HG03558 (cell line): ENCODE results near the gene ACBD7.

Experiments used
- ATAC-seq: cut with Tn5 transposase; IDR thresholded peaks from one replicate; pipeline ENCODE4 v1.9.1; 2021; ENCODE audit warnings: moderate number of reproducible peaks; ENCODE audit not compliant: unreplicated experiment; ENCODE audit errors: extremely low read depth

Gene ACBD7

DNA sequence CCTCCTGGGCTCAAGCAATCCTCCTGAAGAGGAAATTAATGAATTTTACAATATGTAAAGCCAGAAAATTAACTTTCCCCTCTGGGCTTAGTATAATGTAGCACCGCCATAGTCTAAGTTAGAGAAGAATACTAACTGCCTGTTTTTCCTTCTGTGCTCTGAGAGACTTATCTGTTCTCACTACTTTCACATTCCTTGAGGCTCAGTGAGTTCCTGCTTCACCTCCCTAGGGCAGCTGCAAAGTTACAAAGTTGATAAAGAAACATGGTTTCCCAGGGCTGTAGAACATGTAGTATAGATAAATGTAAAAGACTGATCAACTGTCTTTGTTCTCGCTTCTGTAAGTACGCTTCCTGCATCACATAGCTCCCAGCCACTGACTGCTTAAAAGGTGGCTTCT, 60.8 kb downstream of the ACBD7 start:
- ATAC-seq: no peak
